ENCODE data around the gene PTAFR.
"Not testable (repeated sequence)": the region's sequence is repeated elsewhere in the genome, so short reads cannot be mapped to it uniquely, and the experiment has no call there.

Gene PTAFR

DNA sequence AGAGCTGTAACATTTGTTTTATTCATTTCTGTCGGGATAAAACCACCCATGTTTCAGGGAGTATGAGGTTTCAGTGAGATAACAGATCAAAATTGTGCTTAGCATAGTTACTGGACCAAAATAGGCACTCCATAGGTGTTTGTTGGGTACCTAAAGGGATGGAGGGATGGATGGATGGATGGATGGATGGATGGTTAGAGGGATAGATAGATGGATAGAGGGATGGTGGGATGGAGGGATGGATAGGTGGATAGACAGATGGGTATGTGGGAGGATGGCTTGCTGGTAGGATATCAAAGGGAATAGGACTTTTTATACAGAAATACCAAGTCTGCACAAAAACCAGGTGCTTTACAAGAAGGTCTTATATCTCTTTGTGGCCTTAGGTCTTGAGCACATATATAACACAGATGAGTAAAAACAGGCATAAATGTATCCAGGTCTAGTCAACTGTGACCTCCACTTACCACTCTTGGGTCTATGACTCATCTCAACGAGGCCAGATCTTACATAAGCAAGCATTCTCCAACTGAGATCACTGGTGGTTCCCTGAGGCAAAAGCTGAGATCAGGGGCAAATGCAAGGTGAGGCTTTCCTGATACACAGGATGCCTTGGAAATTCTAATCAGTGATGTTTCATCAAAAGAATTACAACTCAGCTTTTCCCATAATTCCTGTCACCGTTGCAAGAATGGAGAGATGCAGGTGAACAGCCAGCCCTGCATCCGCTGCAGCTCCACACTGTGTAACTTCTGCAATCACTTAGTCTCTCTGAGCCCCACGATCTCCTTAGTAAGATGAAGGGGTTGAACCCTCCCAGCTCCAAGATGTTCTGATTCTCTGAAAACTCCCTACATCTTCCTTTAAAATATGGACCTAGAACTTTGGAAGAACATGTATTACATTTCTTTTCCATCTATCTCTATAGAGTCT lies 32.0 kb downstream of the PTAFR start:
- DNase-seq (ENCODE audit: low read depth in 2 of 2), result no peak

GRCh38 chr1:28143496-28144202 lies 32.8 kb downstream of the PTAFR start:
- DNase-seq (ENCODE audit: low read depth in 2 of 2), result no peak

DNA sequence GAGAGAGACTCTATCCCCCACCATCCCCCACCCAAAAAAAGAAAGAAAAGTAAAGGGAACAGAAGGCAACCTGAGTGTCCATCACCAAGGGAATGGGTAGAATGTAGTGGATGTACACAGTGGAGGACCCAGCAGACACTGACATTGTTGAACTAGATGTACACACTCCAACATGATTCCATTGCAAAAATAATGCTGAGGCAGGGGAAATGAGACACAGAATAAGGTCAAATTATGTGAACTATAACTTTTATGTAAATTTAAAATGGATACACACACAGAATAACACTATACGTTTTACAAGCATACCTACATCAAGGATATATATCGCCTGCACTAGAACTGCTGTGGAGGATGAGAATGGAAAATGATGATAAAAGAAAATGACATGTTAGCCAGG lies 34.8 kb downstream of the PTAFR start:
- DNase-seq (ENCODE audit: low read depth in 2 of 2), result no peak

DNA sequence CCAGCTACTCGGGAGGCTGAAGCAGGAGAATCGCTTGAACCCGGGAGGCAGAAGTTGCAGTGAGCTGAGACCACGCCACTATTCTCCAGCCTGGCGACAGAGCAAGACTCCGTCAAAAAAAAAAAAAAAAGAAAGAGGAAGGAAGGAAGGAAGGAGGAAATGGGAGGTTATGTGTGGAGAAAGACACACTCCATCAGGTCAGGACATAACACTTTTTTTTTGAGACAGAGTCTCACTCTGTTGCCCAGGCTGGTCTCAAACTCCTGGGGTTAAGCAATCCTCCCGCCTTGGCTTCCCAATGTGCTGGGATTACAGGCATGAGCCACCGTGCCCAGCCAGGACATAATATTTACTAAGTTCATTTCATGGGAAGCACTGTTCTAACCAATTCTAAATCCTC lies 36.6 kb downstream of the PTAFR start:
- DNase-seq (ENCODE audit: low read depth in 2 of 2), result not testable (repeated sequence)

GRCh38 chr1:28139025-28139712 lies 37.3 kb downstream of the PTAFR start:
- no peak for DNase-seq (ENCODE audit: low read depth in 2 of 2)

GRCh38 chr1:28136922-28137613 lies 39.4 kb downstream of the PTAFR start:
- no peak for DNase-seq (ENCODE audit: low read depth in 2 of 2)

DNA sequence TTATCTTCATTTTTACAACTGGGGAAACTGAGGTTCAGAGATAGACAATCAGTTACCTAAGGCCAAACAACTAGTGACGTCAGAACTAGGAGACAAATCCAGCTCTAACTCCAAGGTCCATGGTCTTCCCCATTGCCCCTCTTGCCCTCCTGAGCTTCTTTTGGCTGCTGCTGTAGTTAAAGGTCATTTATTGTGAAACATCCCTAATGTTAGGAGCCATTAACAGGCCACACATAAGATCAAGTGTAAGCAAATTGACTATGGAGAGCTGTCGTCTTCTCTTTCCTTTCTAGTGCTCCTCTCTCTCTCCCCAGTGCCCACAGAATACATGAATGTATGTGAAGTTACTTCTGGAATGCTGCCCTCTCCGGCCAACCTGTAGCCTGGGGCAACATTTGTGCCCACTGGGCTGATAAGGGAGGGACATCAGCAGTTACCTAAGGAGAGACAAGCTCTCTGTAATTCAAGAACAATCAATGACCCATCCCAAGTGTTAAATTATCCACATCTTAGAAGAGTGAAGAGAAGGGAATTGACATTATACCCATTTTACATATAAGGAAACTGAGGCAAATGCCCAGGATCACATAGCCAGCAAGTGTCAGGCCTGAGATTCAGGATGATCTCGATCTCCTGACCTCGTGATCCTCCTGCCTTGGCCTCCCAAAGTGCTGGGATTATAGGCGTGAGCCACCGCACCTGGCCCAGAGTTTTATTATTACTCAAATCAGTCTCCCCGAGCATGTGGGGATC lies 40.1 kb downstream of the PTAFR start:
- DNase-seq (ENCODE audit: low read depth in 2 of 2), result no peak

DNA sequence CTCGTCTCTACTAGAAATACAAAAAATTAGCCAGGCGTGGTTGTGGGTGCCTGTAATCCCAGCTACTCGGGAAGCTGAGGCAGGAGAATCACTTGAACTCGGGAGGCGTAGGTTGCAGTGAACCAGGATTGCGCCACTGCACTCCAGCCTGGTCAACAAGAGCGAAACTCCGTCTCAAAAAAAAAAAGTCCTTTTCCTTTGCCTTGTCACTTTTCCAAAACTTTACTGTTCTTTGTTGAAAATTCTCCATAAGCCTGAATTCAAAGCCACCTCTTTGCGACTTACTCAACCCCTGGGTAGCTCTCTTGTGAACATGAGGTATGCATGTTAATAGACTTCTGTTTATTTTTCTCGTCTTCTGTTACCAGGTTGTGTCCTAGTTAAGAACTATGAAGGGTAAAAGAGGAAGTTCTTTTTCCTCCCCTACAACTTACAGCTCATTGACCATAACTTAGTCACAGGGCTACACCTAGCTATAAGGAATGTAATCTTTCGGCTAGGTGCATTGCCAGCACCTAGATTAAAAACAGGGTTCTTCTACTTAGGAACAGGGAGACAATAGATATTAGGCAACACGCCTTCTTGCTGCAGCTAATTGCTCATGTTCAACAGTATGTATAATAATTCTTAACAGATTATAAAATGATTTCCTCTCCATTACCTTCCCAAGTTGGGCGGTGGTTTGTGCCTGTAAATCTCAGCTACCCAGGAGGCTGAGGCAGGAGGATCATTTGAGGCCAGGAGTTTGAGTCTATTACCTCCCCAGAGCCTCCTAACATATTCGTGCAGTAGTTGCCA lies 40.9 kb downstream of the PTAFR start:
- no peak for DNase-seq (ENCODE audit: low read depth in 2 of 2)

GRCh38 chr1:28134651-28135207 lies 41.8 kb downstream of the PTAFR start:
- no peak for DNase-seq (ENCODE audit: low read depth in 2 of 2)

DNA sequence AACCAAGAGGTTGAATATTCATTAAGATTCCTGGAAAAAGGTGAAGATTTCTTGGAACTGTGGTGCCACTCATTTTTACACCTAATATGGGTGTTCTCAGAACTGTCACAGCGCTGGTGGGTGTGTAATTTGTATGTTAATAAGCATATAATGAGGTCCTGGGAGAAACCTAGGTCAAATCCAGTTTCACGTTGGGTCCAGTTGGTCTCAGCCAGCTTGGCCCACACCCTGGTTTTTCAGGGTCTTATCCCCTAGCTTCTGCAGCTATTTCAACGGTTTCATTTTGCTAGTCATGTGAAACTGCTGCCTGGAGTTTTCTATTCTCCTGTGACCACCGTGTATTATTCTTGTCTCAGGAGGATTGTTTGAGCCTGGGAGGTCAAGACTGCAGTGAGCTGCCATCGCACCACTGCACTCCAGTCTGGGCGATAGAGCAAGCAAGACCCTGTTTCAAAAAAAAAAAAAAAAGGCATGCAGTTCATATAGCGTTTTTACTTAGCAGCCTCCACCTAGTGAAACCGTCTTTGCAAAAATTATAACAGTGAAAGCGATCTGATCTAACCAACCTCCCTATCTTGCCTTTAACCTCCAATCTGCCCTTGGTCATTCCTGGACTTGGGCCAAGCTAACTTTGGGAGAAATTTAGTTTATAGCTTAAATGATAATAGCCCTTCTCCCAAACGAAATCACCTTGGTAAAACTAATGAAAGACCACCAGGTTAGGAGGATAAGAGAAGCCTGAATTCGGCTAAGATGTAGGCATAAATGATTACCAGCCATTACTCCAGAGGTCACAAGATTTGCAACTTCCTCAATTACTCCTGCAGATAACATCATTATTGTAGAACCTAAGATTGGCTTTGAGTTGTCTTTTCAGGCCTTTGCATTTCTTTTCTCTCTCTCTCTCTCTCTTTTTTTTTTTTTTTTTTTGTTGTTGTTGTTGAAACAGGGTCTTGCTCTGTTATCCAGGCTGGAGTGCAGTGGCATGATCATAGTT lies 44.0 kb downstream of the PTAFR start:
- DNase-seq (ENCODE audit: low read depth in 2 of 2), result no peak

GRCh38 chr1:28130901-28131300 lies 45.6 kb downstream of the PTAFR start:
- no peak for DNase-seq (ENCODE audit: low read depth in 2 of 2)

- DNase-seq (ENCODE audit: low read depth in 2 of 2), result no peak
Measured at GRCh38 chr1:28129150-28129549, 47.3 kb downstream of the PTAFR start.

DNA sequence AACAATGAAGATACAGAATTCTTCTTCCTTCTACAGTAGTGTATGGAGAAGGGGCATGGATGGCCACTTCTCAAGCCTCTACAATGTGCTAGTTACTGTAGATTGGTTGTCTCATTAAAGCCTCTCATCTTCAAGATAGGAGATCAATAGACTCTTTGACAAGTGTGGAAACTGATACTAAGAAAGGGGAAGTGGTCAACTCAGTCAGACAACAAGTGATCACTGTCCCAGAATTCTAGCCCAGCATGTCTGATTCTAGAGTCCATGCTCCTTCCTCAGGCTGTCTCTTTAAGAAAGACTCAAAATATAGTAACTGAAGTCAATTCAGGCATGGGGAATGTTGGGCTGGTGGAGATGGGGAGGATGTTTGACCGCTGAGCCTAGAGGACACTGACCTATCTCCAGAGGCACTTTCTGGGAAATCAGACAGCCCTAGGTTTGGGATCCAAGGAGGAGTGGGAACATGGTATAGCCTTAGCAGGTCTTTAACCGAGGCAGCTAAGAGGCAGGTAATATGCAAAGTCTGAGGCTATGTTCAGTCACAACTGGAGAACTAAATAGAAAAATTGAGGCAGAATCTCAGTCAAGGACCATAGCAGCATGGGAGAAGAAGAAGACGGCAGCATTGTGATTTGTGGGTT lies 48.8 kb downstream of the PTAFR start:
- DNase-seq (ENCODE audit: low read depth in 2 of 2), result no peak

- DNase-seq (ENCODE audit: low read depth in 2 of 2), result no peak
Measured at GRCh38 chr1:28126783-28127490, 49.6 kb downstream of the PTAFR start.

GRCh38 chr1:28126212-28126611 lies 50.3 kb downstream of the PTAFR start:
- no peak for DNase-seq (ENCODE audit: low read depth in 2 of 2)

- DNase-seq (ENCODE audit: low read depth in 2 of 2), result no peak
Measured at GRCh38 chr1:28123461-28123961, 53.0 kb downstream of the PTAFR start.

DNA sequence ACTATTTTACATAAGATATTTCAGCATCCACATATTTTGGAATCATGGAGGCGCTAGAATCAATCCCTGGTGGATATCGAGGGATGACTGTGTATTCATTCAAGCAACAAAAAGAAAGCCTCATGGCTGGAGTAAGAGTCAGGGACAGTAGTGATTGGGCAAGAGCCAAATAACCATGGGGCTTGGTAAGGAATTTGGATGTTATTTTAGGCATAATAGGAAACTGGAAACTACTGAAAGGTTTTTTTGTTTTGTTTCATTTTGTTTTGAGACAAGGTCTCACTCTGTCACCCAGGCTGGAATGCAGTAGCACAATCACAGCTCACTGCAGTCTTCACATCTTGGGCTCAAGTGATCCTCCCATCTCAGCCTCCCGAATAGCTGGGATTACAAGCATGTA lies 54.3 kb downstream of the PTAFR start:
- DNase-seq (ENCODE audit: low read depth in 2 of 2), result no peak

Data from stimulated activated CD8-positive, alpha-beta memory T cell treated with anti-CD3 and anti-CD28 coated beads, Interleukin-15, amount 100 ng/mL, for 4 hours (primary cell).